Parathyroid adenoma (tissue), 2 donors: Measurements from ENCODE around the gene C10orf53.

Experiments used
- H2AFZ ChIP-seq: fragments of 300-600 bp; sonication (generic); one replicate; pipeline ENCODE4 v1.7.0; 2017; ENCODE audit warnings: antibody characterized with exemption, mild to moderate bottlenecking
- H3K27ac ChIP-seq: fragments of 300-600 bp; sonication (generic); one replicate; pipeline ENCODE4 v1.7.0; 2017
- H3K27me3 ChIP-seq: fragments of 300-600 bp; sonication (generic); one replicate; pipeline ENCODE4 v1.7.0; 2017; ENCODE audit warnings: low read length; ENCODE audit not compliant: control insufficient read depth, insufficient read depth
- H3K36me3 ChIP-seq: fragments of 300-600 bp; sonication (generic); one replicate; pipeline ENCODE4 v1.7.0; 2017; ENCODE audit warnings: low read length; ENCODE audit not compliant: control insufficient read depth, insufficient read depth
- H3K4me1 ChIP-seq: fragments of 300-600 bp; sonication (generic); one replicate; pipeline ENCODE4 v1.7.0; 2017; ENCODE audit warnings: control low read depth
- H3K4me2 ChIP-seq: fragments of 300-600 bp; sonication (generic); one replicate; pipeline ENCODE4 v1.7.0; 2017; ENCODE audit warnings: low read length
- H3K4me3 ChIP-seq: fragments of 300-600 bp; sonication (generic); one replicate; pipeline ENCODE4 v1.7.0; 2017; ENCODE audit warnings: low read depth, low read length
- H3K79me2 ChIP-seq: fragments of 300-600 bp; sonication (generic); one replicate; pipeline ENCODE4 v1.7.0; 2017; ENCODE audit warnings: control low read depth
- H3K9ac ChIP-seq: fragments of 300-600 bp; sonication (generic); one replicate; pipeline ENCODE4 v1.7.0; 2017; ENCODE audit warnings: mild to moderate bottlenecking
- H3K9me3 ChIP-seq: fragments of 300-600 bp; sonication (generic); one replicate; pipeline ENCODE4 v1.7.0; 2017; ENCODE audit warnings: low read length; ENCODE audit not compliant: control insufficient read depth
- TF ChIP-seq, protein P1 (sequence below): fragments of 300-600 bp; sonication (generic); IDR thresholded peaks from one replicate; pipeline ENCODE4 v1.7.0; 2017; ENCODE audit warnings: antibody characterized with exemption, mild to moderate bottlenecking
- donor health status: primary hyperparathyroidism.

Gene C10orf53

DNA sequence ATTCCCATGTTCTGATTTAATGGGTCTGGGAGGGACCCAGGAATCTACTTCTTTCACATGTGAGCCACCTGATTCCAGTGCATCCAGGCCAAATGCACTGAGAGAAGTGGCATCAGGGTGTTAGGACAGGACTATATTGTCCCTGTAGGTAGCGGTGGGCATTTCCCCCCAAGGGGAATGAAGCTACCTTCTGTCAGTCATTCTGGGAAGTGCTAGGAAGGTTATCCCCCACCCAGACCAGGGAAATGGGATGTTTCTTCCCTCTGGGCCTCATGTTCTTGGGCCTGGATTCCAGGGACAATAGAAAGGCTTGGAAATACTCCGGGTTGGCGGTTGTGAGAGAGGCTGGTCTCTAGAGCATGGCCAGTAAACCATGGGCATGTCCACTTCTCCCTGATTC, 20.8 kb downstream of the C10orf53 start:
- no peak overlapping the region for H3K9ac ChIP-seq
- no peak overlapping the region for H3K4me2 ChIP-seq
- no peak overlapping the region for H3K4me3 ChIP-seq
- H2AFZ ChIP-seq, result no peak overlapping the region
- no peak overlapping the region for H3K27ac ChIP-seq
- no peaks in the 10 kb centered on the region for H3K4me1 ChIP-seq
- no peaks in the 10 kb centered on the region for H3K9me3 ChIP-seq
- TF ChIP-seq, protein P1, sequence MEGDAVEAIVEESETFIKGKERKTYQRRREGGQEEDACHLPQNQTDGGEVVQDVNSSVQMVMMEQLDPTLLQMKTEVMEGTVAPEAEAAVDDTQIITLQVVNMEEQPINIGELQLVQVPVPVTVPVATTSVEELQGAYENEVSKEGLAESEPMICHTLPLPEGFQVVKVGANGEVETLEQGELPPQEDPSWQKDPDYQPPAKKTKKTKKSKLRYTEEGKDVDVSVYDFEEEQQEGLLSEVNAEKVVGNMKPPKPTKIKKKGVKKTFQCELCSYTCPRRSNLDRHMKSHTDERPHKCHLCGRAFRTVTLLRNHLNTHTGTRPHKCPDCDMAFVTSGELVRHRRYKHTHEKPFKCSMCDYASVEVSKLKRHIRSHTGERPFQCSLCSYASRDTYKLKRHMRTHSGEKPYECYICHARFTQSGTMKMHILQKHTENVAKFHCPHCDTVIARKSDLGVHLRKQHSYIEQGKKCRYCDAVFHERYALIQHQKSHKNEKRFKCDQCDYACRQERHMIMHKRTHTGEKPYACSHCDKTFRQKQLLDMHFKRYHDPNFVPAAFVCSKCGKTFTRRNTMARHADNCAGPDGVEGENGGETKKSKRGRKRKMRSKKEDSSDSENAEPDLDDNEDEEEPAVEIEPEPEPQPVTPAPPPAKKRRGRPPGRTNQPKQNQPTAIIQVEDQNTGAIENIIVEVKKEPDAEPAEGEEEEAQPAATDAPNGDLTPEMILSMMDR, result no peak
- H3K79me2 ChIP-seq, result no peaks in the 10 kb centered on the region
- H3K27me3 ChIP-seq, result no peaks in the 10 kb centered on the region
- no peaks in the 10 kb centered on the region for H3K36me3 ChIP-seq

DNA sequence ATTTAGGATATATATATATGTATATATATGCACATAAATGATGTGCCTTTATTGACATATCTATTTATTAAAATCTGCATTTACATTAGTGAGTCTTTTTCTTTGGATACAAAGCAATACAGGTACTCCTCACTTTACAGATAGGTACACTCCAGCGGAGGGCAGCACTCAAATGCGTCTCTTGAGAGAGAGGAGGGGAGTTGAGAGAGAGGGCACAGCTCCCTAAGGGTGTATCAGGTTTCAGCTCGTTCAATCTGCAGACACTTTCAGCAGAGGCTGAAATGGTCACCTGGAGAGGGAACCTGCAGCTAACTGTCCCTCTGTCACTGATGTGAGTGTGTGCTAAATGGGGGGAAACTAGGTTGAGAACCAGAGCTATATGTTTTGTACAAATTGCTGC, 21.5 kb downstream of the C10orf53 start:
- TF ChIP-seq, protein P1, result no peak
- H3K9ac ChIP-seq, result no peak overlapping the region
- no peak overlapping the region for H3K4me2 ChIP-seq
- H3K79me2 ChIP-seq, result no peaks in the 10 kb centered on the region
- no peaks in the 10 kb centered on the region for H3K9me3 ChIP-seq
- no peak overlapping the region for H3K4me3 ChIP-seq
- no peaks in the 10 kb centered on the region for H3K4me1 ChIP-seq
- no peaks in the 10 kb centered on the region for H3K27me3 ChIP-seq
- no peak overlapping the region for H2AFZ ChIP-seq
- H3K36me3 ChIP-seq, result no peaks in the 10 kb centered on the region
- no peak overlapping the region for H3K27ac ChIP-seq

DNA sequence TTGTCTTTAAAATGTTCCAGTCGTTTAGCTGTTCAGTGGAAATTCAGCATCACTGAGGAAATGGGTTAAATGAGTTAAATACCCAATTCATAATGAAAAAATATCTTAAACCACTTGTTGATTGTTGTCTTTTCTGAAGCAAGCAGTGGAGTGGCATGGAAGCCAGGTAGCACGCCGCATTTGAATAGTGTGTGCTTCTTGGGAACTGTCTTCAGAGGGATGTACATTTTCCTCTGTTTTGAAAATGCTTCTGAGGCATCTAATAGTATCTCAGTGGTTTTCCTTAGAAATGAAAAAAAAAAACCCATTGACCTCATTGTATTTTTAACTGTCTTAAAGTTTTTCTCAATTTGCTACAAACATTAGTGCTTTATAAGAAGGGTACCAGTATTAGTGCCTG, 28.1 kb downstream of the C10orf53 start:
- Histone ChIP-seq H3K27me3 (no peaks in the 10 kb centered on the region), H3K4me1 (peaks cover 18% of the 10 kb centered on the region), H3K79me2 (no peaks in the 10 kb centered on the region), H3K36me3 (no peaks in the 10 kb centered on the region), H2AFZ (no peak overlapping the region), H3K4me2 (no peak overlapping the region), H3K9me3 (no peaks in the 10 kb centered on the region), H3K27ac (no peak overlapping the region), H3K4me3 (no peak overlapping the region), H3K9ac (no peak overlapping the region)
- TF ChIP-seq, protein P1, result no peak

DNA sequence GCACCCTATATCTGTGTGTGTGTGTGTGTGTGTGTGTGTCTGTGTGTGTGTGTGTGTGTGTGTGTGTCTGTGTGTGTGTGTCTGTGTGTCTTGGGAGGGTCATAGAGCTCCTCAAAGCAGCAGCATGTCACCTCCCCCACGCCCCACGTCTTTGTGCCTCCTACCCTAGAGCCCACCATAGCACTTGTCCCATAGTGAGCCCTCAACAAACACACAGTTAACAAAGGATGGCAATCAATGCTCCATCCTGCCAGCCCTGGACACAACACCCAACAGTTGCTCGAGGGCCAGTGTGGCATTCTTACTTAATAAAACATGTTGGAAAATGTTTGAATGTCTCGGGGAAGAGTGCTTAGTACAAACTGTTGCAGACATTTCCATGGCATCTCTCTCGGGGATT, 30.5 kb downstream of the C10orf53 start:
- H3K9me3 ChIP-seq, result no peaks in the 10 kb centered on the region
- H3K27ac ChIP-seq, result peak overlapping the region; percentile 27
- H3K4me3 ChIP-seq, result no peak overlapping the region
- no peaks in the 10 kb centered on the region for H3K36me3 ChIP-seq
- H2AFZ ChIP-seq, result peak overlapping the region; percentile 68
- H3K27me3 ChIP-seq, result no peaks in the 10 kb centered on the region
- H3K4me1 ChIP-seq, result peaks cover 18% of the 10 kb centered on the region
- H3K4me2 ChIP-seq, result no peak overlapping the region
- H3K79me2 ChIP-seq, result no peaks in the 10 kb centered on the region
- no peak overlapping the region for H3K9ac ChIP-seq
- TF ChIP-seq, protein P1, result no peak

DNA sequence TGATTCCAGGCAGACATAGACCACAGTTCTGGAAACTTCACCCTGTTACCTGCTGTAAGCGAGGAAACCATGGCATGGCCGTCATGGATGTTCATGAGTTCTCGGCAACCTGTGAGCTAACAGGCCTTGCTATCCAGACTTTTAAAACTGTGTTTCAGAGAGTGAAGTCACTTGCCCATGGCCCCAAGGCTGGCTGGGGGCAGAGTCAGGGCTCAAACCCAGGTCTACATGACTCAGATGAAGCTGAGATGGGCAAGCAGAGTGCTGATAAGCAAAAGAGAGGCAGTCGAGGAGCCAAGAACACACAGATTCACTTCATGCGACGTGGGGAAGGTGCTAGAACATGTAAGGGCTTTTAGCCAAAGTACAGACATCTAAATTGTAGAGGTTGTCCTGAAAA, 31.5 kb downstream of the C10orf53 start:
- TF ChIP-seq, protein P1, result no peak
- Histone ChIP-seq H3K4me2 (no peak overlapping the region), H3K27ac (no peak overlapping the region), H3K4me1 (peaks cover 18% of the 10 kb centered on the region), H3K79me2 (no peaks in the 10 kb centered on the region), H3K36me3 (no peaks in the 10 kb centered on the region), H3K9ac (no peak overlapping the region), H2AFZ (peak overlapping the region; percentile 36), H3K4me3 (no peak overlapping the region), H3K9me3 (no peaks in the 10 kb centered on the region), H3K27me3 (no peaks in the 10 kb centered on the region)
